B cell (primary cell): ENCODE measurements around the gene OR13C5. TPM values are rescaled to one million over a fixed set of nuclear protein-coding genes. Genes with fewer than 3 reads are reported as not detected.
"Not testable (repeated sequence)": the region's sequence is repeated elsewhere in the genome, so short reads cannot be mapped to it uniquely, and the experiment has no call there.

Source experiments
- ATAC-seq: fragments of 200-7000 bp; cut with Tn5 transposase; one replicate; pipeline ENCODE4 v1.10.0; 2021; ENCODE audit warnings: low read depth, mild to moderate bottlenecking, moderate number of reproducible peaks, moderate library complexity
- CTCF ChIA-PET: fragments of 350-600 bp; sonication (Branson Sonifier 250); formaldehyde crosslinking; loops from one replicate; lab custom pipeline; 2021; ENCODE audit warnings: antibody characterized with exemption, inconsistent platforms; lab: Charles Lee
- POLR2A ChIA-PET: fragments of 350-600 bp; sonication (Branson Sonifier 250); formaldehyde crosslinking; loops from one replicate; lab custom pipeline; 2021; ENCODE audit warnings: antibody characterized with exemption; lab: Charles Lee
- DNase-seq: peaks from one replicate; pipeline ENCODE4 v3.0.0; 2013
- H2AFZ ChIP-seq: 2 replicates; pipeline ENCODE4 v1.6.1; 2012; ENCODE audit warnings: mild to moderate bottlenecking, low read depth, low read length; ENCODE audit not compliant: insufficient read depth, poor library complexity, severe bottlenecking
- H3K27ac ChIP-seq, 2 donors: 1 replicate in 1 of 2; 2 replicates in 1 of 2; pipeline ENCODE4 v1.5.1; 2012 to 2013; ENCODE audit warnings: low read length in 2 of 2, mild to moderate bottlenecking in 2 of 2, moderate library complexity in 1 of 2
- H3K27me3 ChIP-seq, 4 experiments: fragments of 200-600 bp in 1 of 4; sonication (generic) in 1 of 4; replicated peaks in 1 of 4; 1 replicate in 2 of 4; 2 replicates in 2 of 4; pipeline versions ENCODE4 v1.6.1 to v1.7.0; 2013 to 2016; ENCODE audit warnings: low read length in 3 of 4, mild to moderate bottlenecking in 2 of 4, mixed read lengths in 1 of 4, moderate library complexity in 1 of 4; ENCODE audit not compliant: insufficient read depth in 4 of 4, control insufficient read depth in 3 of 4; ENCODE audit errors: control extremely low read depth in 1 of 4
- H3K36me3 ChIP-seq, 2 experiments: replicated peaks in 1 of 2; 1 replicate in 1 of 2; 2 replicates in 1 of 2; pipeline versions ENCODE4 v1.6.1 to v1.7.1; 2013; ENCODE audit warnings: low read length in 1 of 2; ENCODE audit not compliant: insufficient read depth in 2 of 2, control insufficient read depth in 1 of 2; ENCODE audit errors: control extremely low read depth in 1 of 2, extremely low read depth in 1 of 2
- H3K4me1 ChIP-seq, 2 donors: fragments of 200-600 bp in 1 of 2; sonication (generic) in 1 of 2; 1 replicate in 1 of 2; 2 replicates in 1 of 2; pipeline versions ENCODE4 v1.5.1 to v1.6.1; 2013 to 2017; ENCODE audit warnings: low read length in 2 of 2; ENCODE audit not compliant: control insufficient read depth in 2 of 2, insufficient read depth in 2 of 2
- H3K4me2 ChIP-seq: replicated peaks from 2 replicates; pipeline ENCODE3; 2012; ENCODE audit warnings: mild to moderate bottlenecking, low read depth, low read length; ENCODE audit not compliant: poor library complexity, severe bottlenecking
- H3K4me3 ChIP-seq, 5 experiments: fragments of 200-600 bp in 1 of 5; sonication (generic) in 1 of 5; 1 replicate in 3 of 5; 2 replicates in 2 of 5; pipeline versions ENCODE4 v1.5.1 to v1.7.0; 2011 to 2016; ENCODE audit warnings: low read length in 4 of 5, mild to moderate bottlenecking in 4 of 5, low read depth in 2 of 5, control low read depth in 1 of 5, moderate library complexity in 1 of 5; ENCODE audit not compliant: insufficient read depth in 1 of 5; ENCODE audit errors: control extremely low read depth in 1 of 5, extremely low read depth in 1 of 5
- H3K79me2 ChIP-seq: fragments of 200-600 bp; sonication (generic); one replicate; pipeline ENCODE4 v1.6.0; 2016; ENCODE audit warnings: low read length; ENCODE audit not compliant: control insufficient read depth, insufficient read depth
- H3K9ac ChIP-seq: fragments of 200-600 bp; sonication (generic); 2 replicates; pipeline ENCODE4 v1.6.1; 2017; ENCODE audit warnings: mild to moderate bottlenecking, low read length, moderate library complexity
- H3K9me3 ChIP-seq, 3 donors: one replicate each; pipeline versions ENCODE4 v1.6.1 to v1.7.1; 2013; ENCODE audit warnings: low read length in 2 of 3; ENCODE audit not compliant: control insufficient read depth in 2 of 3, insufficient read depth in 1 of 3; ENCODE audit errors: control extremely low read depth in 1 of 3
- H4K20me1 ChIP-seq: 2 replicates; pipeline ENCODE4 v1.6.0; 2012; ENCODE audit warnings: mild to moderate bottlenecking, low read length; ENCODE audit not compliant: insufficient read depth, control insufficient read depth, poor library complexity, severe bottlenecking
- H3K27ac Mint-ChIP-seq: one replicate; pipeline ENCODE4 v1.8.0; 2021; ENCODE audit warnings: mixed read lengths
- H3K27me3 Mint-ChIP-seq: one replicate; pipeline ENCODE4 v1.8.0; 2021; ENCODE audit warnings: mixed read lengths
- H3K4me1 Mint-ChIP-seq: one replicate; pipeline ENCODE4 v1.8.0; 2021; ENCODE audit warnings: mixed read lengths
- H3K4me3 Mint-ChIP-seq: one replicate; pipeline ENCODE4 v1.8.0; 2021; ENCODE audit warnings: mixed read lengths
- H3K9me3 Mint-ChIP-seq: one replicate; pipeline ENCODE4 v1.8.0; 2022; ENCODE audit warnings: mixed read lengths; ENCODE audit not compliant: insufficient read depth
- EZH2 ChIP-seq: IDR thresholded peaks from 2 replicates; pipeline ENCODE4 v1.6.1; 2012; ENCODE audit warnings: borderline replicate concordance, low read depth, mild to moderate bottlenecking, moderate library complexity, low read length; ENCODE audit not compliant: insufficient read depth, poor library complexity, severe bottlenecking
- intact Hi-C: fragments of 100-400 bp; cut with micrococcal nuclease; formaldehyde crosslinking; loops from one replicate; pipeline ENCODE4 v1.10.0; 2022
- polyA minus RNA-seq: library from RNA; depleted of rRNA, polyadenylated mRNA; stranded (reverse); fragments of >200 nt; gene quantifications from 2 replicates; pipeline ENCODE4 v1.2.3, GENCODE V29; 2012
- polyA plus RNA-seq: library from polyadenylated mRNA; depleted of rRNA; stranded (reverse); fragments of >200 nt; gene quantifications from 2 replicates; pipeline ENCODE4 v1.2.3, GENCODE V29; 2012
- total RNA-seq, 2 donors: library from RNA; stranded (reverse); fragments of 120-200 nt in 1 of 2; gene quantifications; 1 replicate in 1 of 2; 2 replicates in 1 of 2; pipeline versions ENCODE4 v1.2.3 to v1.2.4, GENCODE V29; 2013 to 2022
- TF ChIP-seq, protein P1 (sequence below): fragments of 200-600 bp; IDR thresholded peaks from one replicate; pipeline ENCODE4 v1.8.0; 2022; ENCODE audit warnings: antibody characterized with exemption, mild to moderate bottlenecking

Gene OR13C5, protein sequence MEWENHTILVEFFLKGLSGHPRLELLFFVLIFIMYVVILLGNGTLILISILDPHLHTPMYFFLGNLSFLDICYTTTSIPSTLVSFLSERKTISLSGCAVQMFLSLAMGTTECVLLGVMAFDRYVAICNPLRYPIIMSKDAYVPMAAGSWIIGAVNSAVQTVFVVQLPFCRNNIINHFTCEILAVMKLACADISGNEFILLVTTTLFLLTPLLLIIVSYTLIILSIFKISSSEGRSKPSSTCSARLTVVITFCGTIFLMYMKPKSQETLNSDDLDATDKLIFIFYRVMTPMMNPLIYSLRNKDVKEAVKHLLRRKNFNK
- total RNA-seq (not detected in 2 replicates), polyA plus RNA-seq (0.20 TPM in 1 of 2 replicates, not detected in the other), polyA minus RNA-seq (not detected in 2 replicates)
- total RNA-seq (2013) = 0.09 TPM

DNA sequence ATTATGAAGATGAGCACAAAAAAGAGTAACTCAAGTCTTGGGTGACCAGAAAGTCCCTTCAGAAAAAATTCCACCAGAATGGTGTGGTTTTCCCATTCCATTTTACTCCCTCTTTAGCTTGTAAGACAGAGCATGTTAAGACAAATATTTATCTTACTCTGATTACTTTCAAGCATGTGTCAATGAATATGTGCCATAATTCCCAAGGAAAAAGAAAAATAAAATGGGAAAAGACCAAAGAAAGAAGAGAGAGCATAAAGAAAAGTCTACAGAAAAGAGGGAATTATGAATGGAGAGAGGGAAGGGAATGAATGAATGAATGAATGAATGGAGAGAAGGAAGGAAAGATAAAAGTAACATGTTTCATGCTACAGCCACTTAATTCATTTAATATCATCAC, at the start of gene OR13C5:
TSS of gene OR13C5 (minus strand) at position 101 of the 400 bp plus-strand sequence. CDS start at position 101, 0 bp downstream.
- POLR2A ChIA-PET, ATAC-seq, H3K9ac ChIP-seq, H3K27ac ChIP-seq, H3K4me3 ChIP-seq, H3K4me3 Mint-ChIP-seq, H3K9me3 ChIP-seq, DNase-seq, H3K79me2 ChIP-seq, H4K20me1 ChIP-seq, H3K9me3 Mint-ChIP-seq, H3K4me2 ChIP-seq, H3K36me3 ChIP-seq, CTCF ChIA-PET, H2AFZ ChIP-seq, H3K27me3 ChIP-seq, H3K4me1 ChIP-seq, H3K27ac Mint-ChIP-seq, intact Hi-C loops, H3K27me3 Mint-ChIP-seq, H3K4me1 Mint-ChIP-seq: not testable (repeated sequence)

DNA sequence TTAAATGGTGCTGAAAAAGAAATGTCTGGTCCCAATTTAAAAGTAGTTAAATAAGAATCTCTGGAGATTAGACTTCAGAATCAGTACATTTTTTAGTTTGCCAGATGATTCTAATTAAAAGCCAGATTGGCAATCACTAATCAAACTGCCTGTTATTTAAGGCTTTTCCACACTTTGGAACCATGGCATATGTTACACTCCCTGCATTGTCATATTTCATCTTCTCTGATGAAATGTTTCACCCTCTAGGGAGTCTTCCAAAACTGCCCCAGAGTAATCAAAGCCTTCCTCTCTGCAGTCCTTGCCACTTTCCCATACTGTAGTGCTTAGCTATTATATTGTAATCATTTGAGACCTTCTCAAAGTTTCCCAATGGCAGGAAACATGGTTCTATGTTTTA, 36.2 kb upstream of the OR13C5 start:
- intact Hi-C loops = no loop called here
- Histone ChIP-seq H2AFZ (no peak overlapping the region), H3K79me2 (no peaks in the 10 kb centered on the region), H3K4me1 (no peaks in the 10 kb centered on the region), H3K4me3 (no peak overlapping the region), H3K27ac (no peak overlapping the region), H3K9me3 (peaks cover 0 to 19% (median 5%) of the 10 kb centered on the region in 3 donors), H3K36me3 (no peaks in the 10 kb centered on the region), H3K27me3 (no peaks in the 10 kb centered on the region), H3K4me2 (no peak overlapping the region), H4K20me1 (no peaks in the 10 kb centered on the region), H3K9ac (no peak overlapping the region)
- no peak for DNase-seq
- ChIA-PET CTCF (no interaction called here), POLR2A (no interaction called here)
- no peak overlapping the region for H3K27ac Mint-ChIP-seq
- TF ChIP-seq EZH2 = no peak
- TF ChIP-seq, protein P1, sequence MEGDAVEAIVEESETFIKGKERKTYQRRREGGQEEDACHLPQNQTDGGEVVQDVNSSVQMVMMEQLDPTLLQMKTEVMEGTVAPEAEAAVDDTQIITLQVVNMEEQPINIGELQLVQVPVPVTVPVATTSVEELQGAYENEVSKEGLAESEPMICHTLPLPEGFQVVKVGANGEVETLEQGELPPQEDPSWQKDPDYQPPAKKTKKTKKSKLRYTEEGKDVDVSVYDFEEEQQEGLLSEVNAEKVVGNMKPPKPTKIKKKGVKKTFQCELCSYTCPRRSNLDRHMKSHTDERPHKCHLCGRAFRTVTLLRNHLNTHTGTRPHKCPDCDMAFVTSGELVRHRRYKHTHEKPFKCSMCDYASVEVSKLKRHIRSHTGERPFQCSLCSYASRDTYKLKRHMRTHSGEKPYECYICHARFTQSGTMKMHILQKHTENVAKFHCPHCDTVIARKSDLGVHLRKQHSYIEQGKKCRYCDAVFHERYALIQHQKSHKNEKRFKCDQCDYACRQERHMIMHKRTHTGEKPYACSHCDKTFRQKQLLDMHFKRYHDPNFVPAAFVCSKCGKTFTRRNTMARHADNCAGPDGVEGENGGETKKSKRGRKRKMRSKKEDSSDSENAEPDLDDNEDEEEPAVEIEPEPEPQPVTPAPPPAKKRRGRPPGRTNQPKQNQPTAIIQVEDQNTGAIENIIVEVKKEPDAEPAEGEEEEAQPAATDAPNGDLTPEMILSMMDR = no peak
- H3K27me3 Mint-ChIP-seq = peaks cover 3% of the 10 kb centered on the region
- no peaks in the 10 kb centered on the region for H3K4me1 Mint-ChIP-seq
- ATAC-seq = no peak
- no peaks in the 10 kb centered on the region for H3K9me3 Mint-ChIP-seq
- no peak overlapping the region for H3K4me3 Mint-ChIP-seq
